ENCODE results near the gene ABRAXAS1. TPM values are rescaled to one million over a fixed set of nuclear protein-coding genes. Genes with fewer than 3 reads are reported as not detected.

The ABRAXAS1 gene
- total RNA-seq, 1 donor from 2014 or later, result 13.6 TPM

- TF ChIP-seq EZH2 (IDR thresholded peaks at IDR 0.05; ENCODE audit: insufficient read depth, low read length) (no peak), CTCF (IDR thresholded peaks at IDR 0.05; ENCODE audit: insufficient read depth, low read depth, low read length) (no peak)
- DNase-seq (ENCODE audit: low read depth) (no peak), FAIRE-seq (no peak)
- peaks cover 2% of the 10 kb centered on the region for H3K9me3 Mint-ChIP-seq (ENCODE audit: unreplicated experiment)
- no peaks in the 10 kb centered on the region for H3K36me3 Mint-ChIP-seq (ENCODE audit: low read depth, unreplicated experiment)
- Histone ChIP-seq H3K4me1 (ENCODE audit: insufficient read depth, low read length) (no peaks in the 10 kb centered on the region), H3K27ac (ENCODE audit: low read depth, low read length) (no peak overlapping the region), H4K20me1 (ENCODE audit: insufficient read depth, low read length) (no peaks in the 10 kb centered on the region), H2AFZ (ENCODE audit: low read depth, low read length) (no peak overlapping the region), H3K9ac (ENCODE audit: low read length) (no peak overlapping the region), H3K9me3 (ENCODE audit: insufficient read depth, low read depth, low read length) (peaks cover 5% of the 10 kb centered on the region), H3K27me3 (ENCODE audit: insufficient read depth, low read length) (no peaks in the 10 kb centered on the region), H3K4me3 (ENCODE audit: insufficient read depth, low read depth, low read length) (no peak overlapping the region), H3K36me3 (ENCODE audit: insufficient read depth, low read length) (no peaks in the 10 kb centered on the region), H3K4me2 (ENCODE audit: low read length) (no peak overlapping the region), H3K79me2 (ENCODE audit: insufficient read depth, low read length) (no peaks in the 10 kb centered on the region)
- no peak overlapping the region for H3K27ac Mint-ChIP-seq (ENCODE audit: unreplicated experiment)
- H3K27me3 Mint-ChIP-seq (ENCODE audit: low read depth, unreplicated experiment), result peaks cover 15% of the 10 kb centered on the region
- no peak overlapping the region for H3K4me3 Mint-ChIP-seq (ENCODE audit: unreplicated experiment)
- H3K4me1 Mint-ChIP-seq (ENCODE audit: low read depth, unreplicated experiment), result no peaks in the 10 kb centered on the region
Observed at GRCh38 chr4:83522239-83522638, 37.3 kb upstream of the ABRAXAS1 start.

GRCh38 chr4:83516042-83516772 is 31.3 kb upstream of the ABRAXAS1 start:
- H3K4me3 Mint-ChIP-seq (ENCODE audit: unreplicated experiment), result no peak overlapping the region
- H3K27ac Mint-ChIP-seq (ENCODE audit: unreplicated experiment), result no peak overlapping the region
- TF ChIP-seq CTCF (IDR thresholded peaks at IDR 0.05; ENCODE audit: insufficient read depth, low read depth, low read length) (no peak), EZH2 (IDR thresholded peaks at IDR 0.05; ENCODE audit: insufficient read depth, low read length) (no peak)
- Histone ChIP-seq H4K20me1 (ENCODE audit: insufficient read depth, low read length) (no peaks in the 10 kb centered on the region), H3K9ac (ENCODE audit: low read length) (no peak overlapping the region), H3K79me2 (ENCODE audit: insufficient read depth, low read length) (no peaks in the 10 kb centered on the region), H3K4me3 (ENCODE audit: insufficient read depth, low read depth, low read length) (no peak overlapping the region), H3K27ac (ENCODE audit: low read depth, low read length) (peak overlapping the region; percentile 7), H3K9me3 (ENCODE audit: insufficient read depth, low read depth, low read length) (no peaks in the 10 kb centered on the region), H2AFZ (ENCODE audit: low read depth, low read length) (no peak overlapping the region), H3K36me3 (ENCODE audit: insufficient read depth, low read length) (no peaks in the 10 kb centered on the region), H3K27me3 (ENCODE audit: insufficient read depth, low read length) (no peaks in the 10 kb centered on the region), H3K4me1 (ENCODE audit: insufficient read depth, low read length) (peaks cover 2% of the 10 kb centered on the region), H3K4me2 (ENCODE audit: low read length) (no peak overlapping the region)
- peaks cover 1% of the 10 kb centered on the region for H3K27me3 Mint-ChIP-seq (ENCODE audit: low read depth, unreplicated experiment)
- H3K9me3 Mint-ChIP-seq (ENCODE audit: unreplicated experiment), result no peaks in the 10 kb centered on the region
- FAIRE-seq (no peak), DNase-seq (ENCODE audit: low read depth) (peak; percentile 89)
- H3K36me3 Mint-ChIP-seq (ENCODE audit: low read depth, unreplicated experiment), result no peaks in the 10 kb centered on the region
- no peaks in the 10 kb centered on the region for H3K4me1 Mint-ChIP-seq (ENCODE audit: low read depth, unreplicated experiment)

GRCh38 chr4:83510442-83510841 is 25.5 kb upstream of the ABRAXAS1 start:
- Histone ChIP-seq H3K27me3 (ENCODE audit: insufficient read depth, low read length) (no peaks in the 10 kb centered on the region), H3K4me3 (ENCODE audit: insufficient read depth, low read depth, low read length) (no peak overlapping the region), H3K9me3 (ENCODE audit: insufficient read depth, low read depth, low read length) (no peaks in the 10 kb centered on the region), H2AFZ (ENCODE audit: low read depth, low read length) (no peak overlapping the region), H3K27ac (ENCODE audit: low read depth, low read length) (no peak overlapping the region), H3K4me1 (ENCODE audit: insufficient read depth, low read length) (no peaks in the 10 kb centered on the region), H3K79me2 (ENCODE audit: insufficient read depth, low read length) (no peaks in the 10 kb centered on the region), H3K36me3 (ENCODE audit: insufficient read depth, low read length) (no peaks in the 10 kb centered on the region), H3K4me2 (ENCODE audit: low read length) (no peak overlapping the region), H3K9ac (ENCODE audit: low read length) (no peak overlapping the region), H4K20me1 (ENCODE audit: insufficient read depth, low read length) (no peaks in the 10 kb centered on the region)
- Mint-ChIP-seq H3K27ac (ENCODE audit: unreplicated experiment) (no peak overlapping the region), H3K4me3 (ENCODE audit: unreplicated experiment) (no peak overlapping the region), H3K27me3 (ENCODE audit: low read depth, unreplicated experiment) (peaks cover 4% of the 10 kb centered on the region), H3K9me3 (ENCODE audit: unreplicated experiment) (peaks cover 4% of the 10 kb centered on the region), H3K4me1 (ENCODE audit: low read depth, unreplicated experiment) (no peaks in the 10 kb centered on the region), H3K36me3 (ENCODE audit: low read depth, unreplicated experiment) (no peaks in the 10 kb centered on the region)
- no peak for TF ChIP-seq CTCF (IDR thresholded peaks at IDR 0.05; ENCODE audit: insufficient read depth, low read depth, low read length)
- TF ChIP-seq EZH2 (IDR thresholded peaks at IDR 0.05; ENCODE audit: insufficient read depth, low read length), result no peak
- DNase-seq (ENCODE audit: low read depth) (no peak), FAIRE-seq (no peak)
